Panc1 (cell line): ENCODE data around the gene GUCY1A2.

Source experiments
- POLR2AphosphoS5 ChIP-seq: IDR thresholded peaks from 2 replicates; pipeline ENCODE4 v1.6.1; 2012; ENCODE audit warnings: mild to moderate bottlenecking, low read depth, low read length, moderate library complexity
- SIN3A ChIP-seq: IDR thresholded peaks from 2 replicates; pipeline ENCODE4 v1.6.1; 2012; ENCODE audit warnings: low read depth, mild to moderate bottlenecking, low read length, moderate library complexity, borderline replicate concordance; ENCODE audit not compliant: insufficient read depth
- TF ChIP-seq, protein P1 (sequence below): fragments of 450-650 bp; IDR thresholded peaks from 2 replicates; pipeline ENCODE4 v1.5.1; 2017; ENCODE audit warnings: mild to moderate bottlenecking
- TF ChIP-seq, protein P2 (sequence below), 2 experiments: IDR thresholded peaks; 2 replicates each; pipeline ENCODE4 v1.6.1; 2011 to 2012; ENCODE audit warnings: low read depth in 2 of 2, control low read depth in 1 of 2, low read length in 1 of 2, mild to moderate bottlenecking in 1 of 2, moderate library complexity in 1 of 2; ENCODE audit not compliant: insufficient read depth in 1 of 2

DNA sequence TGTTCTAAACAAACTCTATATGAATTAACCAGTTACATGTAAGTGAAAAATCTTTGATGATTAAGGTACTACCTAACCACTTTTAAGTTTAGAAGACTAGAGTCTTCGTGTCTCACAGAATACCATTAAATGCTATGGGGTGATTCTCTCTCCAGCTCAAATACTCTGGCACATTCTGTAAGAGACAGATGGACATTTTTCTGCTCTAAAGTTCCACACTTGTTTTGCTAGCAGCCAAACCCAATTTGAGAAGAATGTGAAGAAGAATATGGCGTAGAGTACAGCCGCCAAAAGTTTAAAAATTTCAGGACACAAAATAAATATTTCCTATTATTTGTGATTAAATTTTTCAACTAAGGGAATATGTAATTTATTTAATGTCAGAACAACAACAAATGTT is 339.1 kb downstream of the GUCY1A2 start:
- TF ChIP-seq, protein P1, sequence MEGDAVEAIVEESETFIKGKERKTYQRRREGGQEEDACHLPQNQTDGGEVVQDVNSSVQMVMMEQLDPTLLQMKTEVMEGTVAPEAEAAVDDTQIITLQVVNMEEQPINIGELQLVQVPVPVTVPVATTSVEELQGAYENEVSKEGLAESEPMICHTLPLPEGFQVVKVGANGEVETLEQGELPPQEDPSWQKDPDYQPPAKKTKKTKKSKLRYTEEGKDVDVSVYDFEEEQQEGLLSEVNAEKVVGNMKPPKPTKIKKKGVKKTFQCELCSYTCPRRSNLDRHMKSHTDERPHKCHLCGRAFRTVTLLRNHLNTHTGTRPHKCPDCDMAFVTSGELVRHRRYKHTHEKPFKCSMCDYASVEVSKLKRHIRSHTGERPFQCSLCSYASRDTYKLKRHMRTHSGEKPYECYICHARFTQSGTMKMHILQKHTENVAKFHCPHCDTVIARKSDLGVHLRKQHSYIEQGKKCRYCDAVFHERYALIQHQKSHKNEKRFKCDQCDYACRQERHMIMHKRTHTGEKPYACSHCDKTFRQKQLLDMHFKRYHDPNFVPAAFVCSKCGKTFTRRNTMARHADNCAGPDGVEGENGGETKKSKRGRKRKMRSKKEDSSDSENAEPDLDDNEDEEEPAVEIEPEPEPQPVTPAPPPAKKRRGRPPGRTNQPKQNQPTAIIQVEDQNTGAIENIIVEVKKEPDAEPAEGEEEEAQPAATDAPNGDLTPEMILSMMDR: no peak
- TF ChIP-seq SIN3A (no peak), POLR2AphosphoS5 (no peak)
- TF ChIP-seq, protein P2, sequence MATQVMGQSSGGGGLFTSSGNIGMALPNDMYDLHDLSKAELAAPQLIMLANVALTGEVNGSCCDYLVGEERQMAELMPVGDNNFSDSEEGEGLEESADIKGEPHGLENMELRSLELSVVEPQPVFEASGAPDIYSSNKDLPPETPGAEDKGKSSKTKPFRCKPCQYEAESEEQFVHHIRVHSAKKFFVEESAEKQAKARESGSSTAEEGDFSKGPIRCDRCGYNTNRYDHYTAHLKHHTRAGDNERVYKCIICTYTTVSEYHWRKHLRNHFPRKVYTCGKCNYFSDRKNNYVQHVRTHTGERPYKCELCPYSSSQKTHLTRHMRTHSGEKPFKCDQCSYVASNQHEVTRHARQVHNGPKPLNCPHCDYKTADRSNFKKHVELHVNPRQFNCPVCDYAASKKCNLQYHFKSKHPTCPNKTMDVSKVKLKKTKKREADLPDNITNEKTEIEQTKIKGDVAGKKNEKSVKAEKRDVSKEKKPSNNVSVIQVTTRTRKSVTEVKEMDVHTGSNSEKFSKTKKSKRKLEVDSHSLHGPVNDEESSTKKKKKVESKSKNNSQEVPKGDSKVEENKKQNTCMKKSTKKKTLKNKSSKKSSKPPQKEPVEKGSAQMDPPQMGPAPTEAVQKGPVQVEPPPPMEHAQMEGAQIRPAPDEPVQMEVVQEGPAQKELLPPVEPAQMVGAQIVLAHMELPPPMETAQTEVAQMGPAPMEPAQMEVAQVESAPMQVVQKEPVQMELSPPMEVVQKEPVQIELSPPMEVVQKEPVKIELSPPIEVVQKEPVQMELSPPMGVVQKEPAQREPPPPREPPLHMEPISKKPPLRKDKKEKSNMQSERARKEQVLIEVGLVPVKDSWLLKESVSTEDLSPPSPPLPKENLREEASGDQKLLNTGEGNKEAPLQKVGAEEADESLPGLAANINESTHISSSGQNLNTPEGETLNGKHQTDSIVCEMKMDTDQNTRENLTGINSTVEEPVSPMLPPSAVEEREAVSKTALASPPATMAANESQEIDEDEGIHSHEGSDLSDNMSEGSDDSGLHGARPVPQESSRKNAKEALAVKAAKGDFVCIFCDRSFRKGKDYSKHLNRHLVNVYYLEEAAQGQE (IDR thresholded peaks at IDR 0.05; ENCODE audit: insufficient read depth in 1 of 2, low read depth in 2 of 2, low read length in 1 of 2): no peak
